SIG-M5 treated with dmso at 0.1 percent for 504 hours (cell line): Measurements from ENCODE around the gene TIMM22.

Experiments used
- DNase-seq: peaks from one replicate; lab custom pipeline; 2025; ENCODE audit not compliant: unreplicated experiment; lab: John Stamatoyannopoulos, UW

TIMM22 gene

DNA sequence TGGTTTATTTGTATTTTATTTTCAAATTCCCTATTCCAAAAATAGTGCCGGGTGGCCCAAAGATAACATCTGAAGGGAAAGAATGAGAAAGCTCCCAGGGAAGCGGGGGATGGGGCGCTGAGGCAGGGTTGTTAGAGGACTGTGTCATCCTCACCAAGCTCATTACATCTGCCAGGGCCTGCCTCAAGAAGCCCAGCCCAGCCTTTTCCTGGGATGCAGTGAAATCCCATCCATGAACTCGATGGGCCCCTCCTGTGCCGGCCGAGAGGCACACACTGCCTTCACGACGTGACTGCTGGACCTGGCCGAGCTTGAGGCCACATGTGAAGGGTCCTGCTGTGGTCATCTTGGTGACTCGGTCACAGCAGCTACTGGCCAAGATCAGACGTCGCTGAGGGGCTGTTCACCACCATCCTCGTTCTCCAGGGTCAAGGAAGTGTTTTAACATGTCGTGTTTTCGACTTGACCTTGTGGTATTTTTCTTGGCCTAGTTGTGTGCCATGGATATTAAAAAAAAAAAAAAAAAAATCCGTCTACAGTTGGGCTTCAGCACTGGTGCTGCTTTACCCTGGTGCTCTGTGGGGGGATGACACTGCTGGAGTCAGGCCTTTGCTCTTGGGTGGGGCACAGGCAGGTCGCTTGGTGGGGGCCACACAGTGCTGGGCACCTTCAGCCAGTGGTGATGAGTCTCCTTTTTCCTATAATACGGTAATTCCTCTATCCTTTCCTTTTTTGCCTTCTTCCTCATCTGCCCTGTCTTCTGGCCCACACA, 4.9 kb downstream of the TIMM22 start:
- DNase-seq, result no peak

DNA sequence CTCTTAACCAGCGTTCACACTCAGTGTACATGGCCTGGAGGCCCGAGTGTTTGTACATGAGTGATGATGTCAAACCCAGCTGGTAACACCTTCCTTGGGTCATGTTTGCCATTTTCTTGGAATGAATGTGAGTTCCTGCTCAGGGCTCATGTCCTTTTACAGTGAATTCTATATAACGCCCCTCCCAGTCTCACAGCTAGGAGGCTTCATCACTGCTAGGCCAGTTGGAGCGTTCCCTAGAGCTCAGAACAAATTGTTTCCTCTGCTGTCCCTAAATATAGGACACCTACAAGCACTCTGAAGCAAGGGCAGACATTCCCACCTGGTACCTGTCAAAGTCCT, 5.5 kb downstream of the TIMM22 start:
- no peak for DNase-seq

DNA sequence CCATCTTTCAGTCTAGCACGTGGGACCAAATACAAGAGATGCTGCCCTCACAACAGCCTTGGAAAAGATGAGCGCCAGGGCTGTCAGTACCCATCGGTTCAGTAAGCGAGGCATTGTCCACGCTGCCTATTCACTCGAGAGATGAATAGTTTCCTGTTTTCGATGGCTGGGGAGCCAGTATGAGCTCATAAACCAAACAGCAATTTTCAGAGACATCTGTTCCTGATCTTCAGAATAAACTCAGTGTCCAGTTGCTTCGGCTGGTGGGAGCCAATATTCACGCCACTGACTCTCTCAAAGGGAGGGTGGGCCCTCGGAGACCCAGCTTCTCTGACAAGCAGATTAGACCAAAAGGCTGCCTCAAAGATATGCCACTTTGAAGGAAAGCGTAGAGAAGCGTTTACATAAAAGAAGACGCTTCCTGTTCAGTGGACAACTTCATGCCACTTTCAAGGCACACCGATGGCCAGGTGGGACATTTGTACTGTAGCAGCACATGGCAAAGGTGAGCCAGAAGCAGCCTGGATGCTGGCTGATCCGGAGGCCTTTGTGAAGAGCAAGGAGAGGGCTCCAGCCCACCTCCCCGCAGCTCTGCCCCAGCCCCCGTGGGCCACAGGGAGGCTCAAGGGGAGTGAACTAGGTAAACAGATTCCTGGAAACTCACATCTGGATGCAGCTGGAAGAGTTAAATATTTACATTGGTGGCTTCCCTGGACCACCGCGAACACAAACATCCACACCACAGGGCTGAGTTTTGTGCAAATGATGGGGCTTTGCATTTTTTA, 6.0 kb downstream of the TIMM22 start:
- DNase-seq, result no peak

DNA sequence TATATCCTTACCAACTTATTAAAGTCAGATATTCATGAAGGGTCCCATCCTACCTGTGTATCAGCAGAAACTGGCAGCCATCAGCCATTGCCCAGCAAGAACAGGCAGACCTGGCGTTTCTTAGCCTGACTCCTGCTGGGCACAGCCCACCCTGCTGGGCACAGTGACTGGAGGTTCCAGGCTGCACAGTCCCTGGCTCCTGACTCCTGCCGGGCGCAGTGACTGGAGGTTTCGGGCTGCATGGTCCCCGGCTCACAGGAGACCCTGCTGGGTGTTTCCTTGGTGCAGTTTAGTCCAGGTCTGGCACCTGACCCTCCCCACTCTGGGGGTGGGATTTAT, 6.7 kb downstream of the TIMM22 start:
- no peak for DNase-seq

DNA sequence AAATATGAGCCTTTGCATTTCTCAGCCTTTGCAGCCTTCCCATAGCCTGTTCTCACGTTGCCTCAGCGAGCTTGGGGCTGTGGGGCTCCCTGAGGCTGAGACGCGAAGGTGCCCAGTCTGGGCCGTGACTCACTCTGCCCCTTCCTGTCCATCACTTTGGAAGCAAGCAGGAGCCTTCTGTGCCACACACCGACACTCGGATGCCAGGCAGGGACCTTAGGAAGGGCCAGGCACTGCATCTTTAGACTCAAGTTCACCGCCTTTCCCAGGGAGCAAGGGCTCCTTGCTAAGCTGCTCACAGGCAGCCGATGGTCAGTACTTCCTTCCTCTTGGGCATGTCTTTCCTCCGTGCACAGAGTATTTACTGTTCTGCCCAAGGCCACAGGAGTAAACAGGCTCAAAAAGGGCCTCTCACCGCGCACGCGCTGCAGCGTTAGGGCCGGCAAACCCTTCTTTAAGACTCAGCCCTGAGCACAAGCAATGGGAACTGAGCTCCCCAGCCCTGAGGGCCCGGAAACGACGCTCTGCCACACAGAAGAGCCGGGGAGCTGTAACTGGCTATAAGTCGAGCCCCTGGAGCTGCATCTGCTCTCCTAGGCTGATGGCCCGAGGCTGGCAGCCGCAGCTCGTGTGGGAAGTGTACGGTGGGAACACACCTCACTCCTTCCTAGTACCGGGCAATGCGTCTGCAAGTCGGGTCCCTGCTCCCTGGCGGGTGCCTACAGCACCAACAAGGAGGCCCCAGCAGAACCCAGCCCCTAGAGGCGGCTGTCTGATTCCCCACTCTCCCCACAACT, 7.2 kb downstream of the TIMM22 start:
- DNase-seq, result no peak

DNA sequence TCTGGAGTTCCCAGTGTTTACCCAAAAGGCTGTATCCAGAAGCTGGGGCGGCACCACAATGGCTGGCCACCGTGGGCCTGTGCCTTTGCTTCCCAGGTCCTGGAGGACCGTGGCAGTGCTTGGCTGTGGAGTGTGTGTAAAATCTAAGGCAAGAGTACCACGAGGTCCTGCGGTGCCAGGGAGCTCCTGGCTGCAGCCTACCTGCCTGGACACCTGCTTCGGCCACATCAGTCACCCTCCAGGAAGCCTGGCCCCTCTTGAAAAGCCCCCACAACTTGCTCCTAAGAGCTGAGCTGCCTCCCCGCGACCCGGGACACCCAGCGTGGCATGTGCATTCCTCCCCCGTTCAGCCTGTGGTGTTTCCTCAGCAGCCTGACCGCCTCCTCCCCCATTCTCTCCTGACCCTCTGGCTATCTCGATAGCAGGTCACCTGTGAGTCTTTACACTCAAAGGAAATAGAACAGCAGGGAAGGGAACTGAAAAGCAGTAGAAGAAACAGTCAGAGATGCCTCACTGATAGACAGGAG, 7.9 kb downstream of the TIMM22 start:
- DNase-seq, result no peak

DNA sequence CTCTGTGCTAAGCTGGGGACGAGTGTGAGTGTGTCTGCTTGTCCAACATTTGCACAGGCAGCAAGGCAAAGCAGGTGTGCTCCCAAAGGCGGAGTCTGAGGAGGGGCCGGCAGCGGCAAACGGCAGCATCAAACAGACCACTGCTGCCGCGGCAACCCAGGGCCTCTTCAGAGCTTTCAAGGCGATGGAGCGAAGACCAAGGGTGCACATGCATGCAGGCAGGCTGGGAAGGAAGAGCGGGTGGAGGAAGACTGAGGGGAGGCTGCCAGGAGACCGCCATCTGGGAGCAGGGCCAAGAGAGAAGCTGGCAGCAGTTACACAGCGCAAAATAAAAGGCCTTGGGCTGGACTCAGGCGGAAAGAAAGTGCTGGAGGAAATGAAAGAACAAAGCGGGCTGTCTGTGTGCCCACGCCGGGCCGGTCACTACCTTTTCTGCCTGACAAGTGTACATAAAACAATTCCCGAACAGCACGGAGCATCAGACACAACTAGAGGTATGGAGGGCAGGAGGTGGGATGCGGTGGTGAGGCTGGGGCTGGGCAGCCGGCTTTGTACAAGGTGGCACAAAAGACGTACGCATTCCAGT, 8.5 kb downstream of the TIMM22 start:
- DNase-seq, result no peak

DNA sequence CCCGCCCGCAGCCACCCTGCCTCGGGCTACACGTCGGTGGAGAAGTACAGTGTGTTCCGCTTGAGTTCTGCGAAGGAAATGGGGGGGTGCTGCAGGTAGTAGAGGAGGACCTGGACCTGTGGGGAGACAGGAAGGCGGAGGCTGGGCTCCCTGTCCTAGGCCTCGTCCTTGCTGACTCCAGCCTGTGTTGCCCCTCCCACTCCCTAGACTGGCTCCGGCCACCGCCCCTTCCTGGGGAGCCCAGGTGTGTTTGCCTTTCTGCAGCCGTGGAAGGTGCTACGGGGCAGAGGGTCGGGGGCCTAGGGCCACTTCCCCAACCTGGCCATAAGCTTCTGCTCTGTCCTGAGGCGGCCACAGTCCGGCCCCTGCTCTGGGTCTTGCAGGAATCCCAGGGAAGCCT, 9.1 kb downstream of the TIMM22 start:
- DNase-seq, result no peak

DNA sequence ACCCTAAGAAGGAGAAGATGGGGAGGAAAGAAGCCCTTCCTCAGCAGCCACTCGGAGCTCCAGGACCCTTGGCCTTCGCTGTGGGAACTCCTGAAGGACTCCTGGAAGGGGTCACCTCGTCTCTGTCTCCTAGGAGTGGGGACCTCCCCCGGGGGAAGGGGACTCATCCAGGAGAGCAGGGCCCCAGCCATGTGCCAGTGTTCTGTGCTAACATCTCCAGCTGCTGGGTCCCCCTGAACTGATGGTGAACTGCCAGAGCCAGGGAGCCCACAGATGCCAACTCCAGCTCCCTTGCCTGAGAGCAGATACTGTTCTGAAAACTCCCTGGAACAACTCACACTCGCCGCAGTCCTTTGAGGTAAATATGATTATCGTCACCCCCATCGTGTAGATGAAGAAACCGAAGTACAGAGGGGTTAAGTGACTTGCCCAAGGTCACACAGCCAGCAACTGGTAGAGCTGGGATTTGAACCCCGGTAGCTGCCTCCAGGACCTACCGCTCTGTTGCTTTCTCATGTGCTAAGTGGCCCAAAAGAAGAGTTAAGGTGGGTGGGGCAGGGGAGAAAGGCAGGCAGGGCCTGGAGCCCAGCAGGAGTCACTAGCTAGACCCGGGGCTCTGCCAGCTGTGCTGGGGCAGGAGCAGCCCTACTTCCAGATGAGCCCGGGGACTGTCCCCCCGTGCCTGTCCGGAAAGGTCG, 10.5 kb downstream of the TIMM22 start:
- DNase-seq, result no peak

DNA sequence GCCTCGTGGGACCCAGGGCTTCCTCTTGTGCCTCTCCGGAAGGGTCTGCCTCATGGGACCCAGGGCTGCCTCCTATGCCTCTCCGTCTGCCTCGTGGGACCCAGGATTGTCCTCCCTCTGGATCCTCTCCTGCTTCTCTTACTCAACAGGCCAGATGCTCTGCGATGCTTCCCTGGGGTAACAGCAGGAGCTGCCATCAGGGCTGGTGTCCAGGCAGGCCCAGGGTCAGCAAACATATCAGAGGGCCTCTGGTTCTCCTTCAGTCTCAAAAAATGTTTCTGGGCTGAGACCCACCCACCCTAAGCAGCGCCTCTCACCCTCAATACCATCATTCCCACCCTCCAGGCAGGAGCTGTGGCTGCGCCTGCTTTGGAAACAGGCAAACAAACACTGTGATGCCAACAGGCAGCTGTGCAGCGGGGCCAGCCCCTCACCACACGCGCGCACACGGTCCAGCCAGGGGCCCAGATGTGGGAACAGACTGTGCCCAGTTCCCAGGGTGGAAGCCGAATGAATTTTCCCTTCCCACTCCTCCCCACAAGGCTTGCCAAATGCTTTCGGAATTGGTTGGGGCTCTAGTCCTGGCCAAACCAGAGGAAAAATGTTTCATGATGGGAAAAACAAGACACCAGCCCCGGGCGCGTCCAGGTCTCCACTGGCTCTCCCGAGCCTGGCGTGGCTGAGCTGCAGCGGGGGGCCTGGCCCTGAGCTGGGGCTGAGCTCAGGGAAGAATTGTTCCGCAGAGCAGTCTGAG, 11.3 kb downstream of the TIMM22 start:
- no peak for DNase-seq

DNA sequence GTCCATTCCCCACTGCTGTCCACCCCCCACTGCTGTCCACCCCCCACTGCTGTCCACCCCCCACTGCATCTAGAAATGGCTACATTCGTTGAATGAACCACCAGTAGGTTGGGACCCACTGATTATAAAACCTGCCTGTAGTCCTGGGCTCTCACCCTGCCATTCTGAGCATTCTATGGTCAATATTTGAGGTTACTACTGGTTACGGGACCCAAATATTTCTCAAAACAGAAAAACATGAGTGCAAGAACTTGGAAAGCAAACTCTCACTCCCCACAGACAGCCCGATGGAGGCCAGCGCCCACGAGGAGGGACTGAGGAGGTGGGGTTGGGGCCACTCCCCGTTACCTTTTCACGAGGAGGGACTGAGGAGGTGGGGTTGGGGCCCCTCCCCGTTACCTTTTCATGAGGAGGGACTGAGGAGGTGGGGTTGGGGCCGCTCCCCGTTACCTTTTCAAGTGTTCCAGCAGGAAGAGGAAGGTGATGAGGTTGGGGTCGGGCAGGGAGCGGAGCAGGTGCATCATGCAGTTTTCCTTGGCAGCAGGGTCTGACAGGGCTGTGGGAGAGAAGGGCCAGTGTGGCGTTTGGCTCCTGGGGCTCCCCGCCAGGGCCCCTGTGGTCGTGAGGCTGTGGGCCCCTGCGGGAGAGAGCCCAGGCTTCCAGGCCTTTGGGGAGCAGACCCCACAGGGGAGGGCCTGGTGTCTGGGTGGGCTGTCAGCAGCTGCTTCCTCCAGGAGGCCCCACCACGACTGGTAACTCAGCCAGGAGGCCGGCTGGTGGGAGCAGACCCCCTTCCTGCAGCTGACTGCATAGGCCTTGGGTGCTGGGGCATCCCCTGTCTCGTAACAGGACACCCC, 12.5 kb downstream of the TIMM22 start:
- no peak for DNase-seq

DNA sequence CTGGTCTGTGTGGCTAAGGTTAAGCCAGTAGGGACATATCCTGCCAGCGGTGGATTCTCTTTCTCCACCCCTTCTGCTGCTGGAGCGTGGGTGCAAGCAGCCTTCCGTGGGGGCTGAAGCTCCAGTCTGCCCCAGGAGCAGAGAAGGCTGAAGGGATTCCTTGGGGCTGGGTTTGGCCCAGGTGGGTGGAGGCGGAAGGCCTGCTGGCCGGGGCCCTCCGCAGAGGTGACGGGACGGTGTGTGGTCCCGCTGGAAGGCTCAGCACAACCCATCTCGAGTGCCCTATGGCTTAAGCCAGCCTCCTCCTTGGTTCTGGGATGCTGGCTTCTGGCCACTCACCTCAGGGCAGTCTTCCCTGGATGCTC, 13.1 kb downstream of the TIMM22 start:
- no peak for DNase-seq

DNA sequence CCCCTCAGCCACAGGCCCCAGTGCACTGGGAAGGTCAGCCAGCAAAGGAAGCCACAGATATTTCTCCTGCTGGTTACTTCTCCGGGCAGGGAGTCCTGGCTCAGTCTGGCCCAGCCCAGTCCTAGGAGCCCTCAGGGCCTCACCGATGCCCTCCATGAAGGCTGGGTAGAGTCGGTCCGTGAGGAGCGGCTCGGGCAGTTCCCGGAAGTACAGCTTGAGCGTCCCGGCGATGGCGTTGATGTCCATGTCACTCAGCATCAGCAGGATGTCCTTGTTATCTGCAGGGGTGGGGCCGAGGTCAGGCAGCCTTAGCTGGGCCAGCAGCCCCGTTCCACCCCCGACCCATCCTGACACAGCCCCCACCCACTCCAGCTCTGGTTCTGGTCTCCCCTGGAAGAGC, 13.7 kb downstream of the TIMM22 start:
- DNase-seq, result no peak

DNA sequence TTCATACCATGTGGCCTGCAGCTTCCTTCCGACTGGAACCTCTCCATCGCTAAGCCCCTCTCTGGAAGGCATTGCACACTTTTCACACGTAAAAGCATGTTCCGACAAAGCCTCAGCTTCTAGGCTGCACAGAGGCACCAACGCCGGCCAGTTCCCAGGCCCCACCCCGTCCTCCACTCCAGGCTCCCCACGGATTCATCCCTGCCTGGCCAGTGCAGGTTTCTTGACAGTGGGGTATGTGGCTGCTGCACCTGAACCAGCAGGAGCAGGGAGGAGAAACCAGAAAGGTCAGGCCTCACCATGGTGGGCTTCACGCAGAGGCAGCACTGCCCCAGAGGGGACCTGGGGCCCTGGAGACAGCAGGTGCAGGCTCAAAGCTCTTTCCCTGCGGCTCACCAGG, 14.2 kb downstream of the TIMM22 start:
- DNase-seq, result no peak

DNA sequence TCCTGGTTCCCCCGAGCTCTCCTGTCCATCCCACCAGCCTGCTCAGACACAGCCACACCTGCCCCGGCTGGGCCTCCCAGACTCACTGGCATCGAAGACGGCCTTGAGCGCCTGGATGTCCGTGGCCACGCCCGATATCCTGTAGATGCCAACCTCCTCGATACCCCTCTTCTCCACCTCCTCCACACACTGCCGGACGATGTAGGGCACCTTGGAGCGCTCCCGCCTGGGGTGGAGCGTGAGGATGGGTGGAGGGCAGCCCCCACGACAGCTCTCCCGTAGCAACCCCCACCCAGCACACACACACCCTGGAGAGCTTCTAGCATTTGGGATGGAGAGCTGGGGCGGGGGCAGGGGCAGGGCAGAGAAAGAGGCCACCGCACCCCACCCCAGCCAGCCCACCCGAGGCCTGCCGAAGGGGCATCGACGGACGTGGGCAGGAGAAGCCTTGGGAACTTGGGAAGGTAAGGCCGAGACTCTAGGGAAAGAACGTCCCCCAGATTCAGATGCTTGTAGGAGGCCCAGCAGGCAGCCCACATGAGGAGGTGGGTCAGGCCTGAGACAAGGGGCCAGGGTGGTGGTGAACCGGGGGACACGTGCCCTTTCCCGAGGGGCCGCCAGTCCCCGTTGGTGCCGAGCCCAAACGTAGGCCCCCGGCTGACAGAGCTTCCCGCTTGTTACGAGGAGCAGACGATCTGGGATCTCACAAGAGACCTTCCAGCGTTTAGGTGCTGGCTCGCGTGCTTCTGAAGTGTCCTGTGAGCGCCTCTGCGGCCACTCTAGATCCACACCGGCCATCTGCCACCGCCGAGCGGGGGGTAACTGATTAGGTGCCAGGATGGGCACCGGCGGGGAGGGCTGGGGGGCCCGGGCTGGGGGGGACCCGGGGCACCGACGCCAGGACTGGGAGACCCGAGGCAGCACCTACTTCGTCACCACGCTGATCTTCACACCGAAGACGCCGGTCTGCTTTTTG, 15.1 kb downstream of the TIMM22 start:
- DNase-seq, result no peak

DNA sequence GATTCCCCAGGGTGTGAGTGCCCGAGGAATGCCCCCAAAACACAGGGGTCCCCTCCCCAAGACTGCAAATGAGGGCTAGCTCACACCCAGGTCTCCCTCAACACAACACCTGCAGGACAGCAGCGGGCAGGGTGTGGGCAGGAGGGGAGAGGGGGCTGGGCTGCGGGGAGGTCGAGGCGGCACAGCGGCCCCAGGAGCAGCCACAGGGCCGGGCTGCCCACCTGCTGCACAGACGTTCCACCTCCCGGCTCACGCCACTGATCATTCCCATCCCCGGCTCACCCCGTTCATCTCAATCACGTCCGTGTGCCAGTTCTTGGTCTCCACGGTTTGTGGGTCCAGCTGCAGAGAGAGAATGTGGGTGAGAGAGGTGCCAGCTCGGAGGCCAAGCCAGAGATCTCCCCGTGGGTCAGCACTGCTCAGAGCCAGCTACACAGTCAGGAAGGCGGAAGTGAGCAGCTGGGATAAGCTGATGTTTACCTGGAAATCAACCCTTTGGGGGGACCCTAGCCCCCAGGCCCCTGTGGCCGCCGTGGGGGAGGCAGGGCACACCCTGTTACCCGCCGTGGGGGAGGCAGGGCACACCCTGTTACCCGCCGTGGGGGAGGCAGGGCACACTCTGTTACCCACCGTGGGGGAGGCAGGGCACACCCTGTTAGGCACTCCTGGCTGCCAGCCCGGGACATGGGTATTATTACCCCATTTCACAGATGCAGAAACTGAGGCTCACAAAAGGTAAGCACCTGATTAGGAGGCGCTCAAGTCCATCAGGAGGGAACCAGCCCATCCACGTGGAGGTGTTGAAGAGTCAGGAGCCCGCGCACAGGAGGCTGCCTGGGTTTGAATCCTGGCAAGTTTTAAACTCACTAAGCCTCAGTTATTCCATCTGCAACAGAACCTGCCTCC, 16.1 kb downstream of the TIMM22 start:
- no peak for DNase-seq

DNA sequence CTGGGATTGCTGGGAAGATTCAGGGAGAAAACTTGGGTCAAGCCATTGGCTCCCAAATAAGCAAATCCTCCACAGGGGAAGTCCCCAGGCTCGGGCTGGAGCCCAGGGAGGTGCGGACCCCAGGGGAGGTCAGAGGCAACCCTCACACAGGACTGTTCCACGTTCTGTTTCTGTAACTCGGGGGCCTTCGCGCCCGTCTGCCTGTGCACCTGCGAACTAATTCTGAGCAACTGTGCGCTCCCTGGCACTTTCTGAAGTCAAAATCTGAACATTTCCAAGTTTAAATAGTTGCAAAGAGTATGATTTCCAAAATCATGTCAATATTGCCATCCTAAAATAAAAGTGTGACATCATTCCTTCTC, 16.8 kb downstream of the TIMM22 start:
- no peak for DNase-seq
